BJ (cell line): Measurements from ENCODE around the gene BAIAP2L1. TPM values are rescaled to one million over a fixed set of nuclear protein-coding genes. Genes with fewer than 3 reads are reported as not detected.

Experiments
- CTCF ChIA-PET: fragments of 350-600 bp; formaldehyde crosslinking; extraction: SDS; loops from one replicate; lab custom pipeline; 2021; ENCODE audit warnings: antibody characterized with exemption, inconsistent platforms; lab: Yijun Ruan, JAX
- POLR2A ChIA-PET: fragments of 300-600 bp; sonication (Branson Sonifier 250); formaldehyde crosslinking; extraction: SDS; loops from one replicate; lab custom pipeline; 2021; ENCODE audit warnings: antibody characterized with exemption; lab: Charles Lee
- DNase-seq: peaks from one replicate; pipeline ENCODE4 v3.0.0-alpha.2; 2011; ENCODE audit warnings: low read depth
- H3K27me3 ChIP-seq: 2 replicates; pipeline ENCODE4 v1.6.0; 2011; ENCODE audit warnings: low read length; ENCODE audit not compliant: control insufficient read depth, insufficient read depth
- H3K36me3 ChIP-seq: 2 replicates; pipeline ENCODE4 v1.5.1; 2011; ENCODE audit warnings: low read length; ENCODE audit not compliant: control insufficient read depth, insufficient read depth
- H3K4me3 ChIP-seq: 2 replicates; pipeline ENCODE4 v1.5.1; 2011; ENCODE audit warnings: low read depth, mild to moderate bottlenecking, control low read depth, low read length
- CTCF ChIP-seq: IDR thresholded peaks from 2 replicates; pipeline ENCODE4 v1.5.1; 2011; ENCODE audit warnings: low read depth, mild to moderate bottlenecking, control low read depth, inconsistent platforms, low read length, moderate library complexity; ENCODE audit not compliant: insufficient read depth
- polyA plus RNA-seq: library from polyadenylated mRNA; depleted of rRNA; stranded (reverse); fragments of >200 nt; gene quantifications from 2 replicates; pipeline ENCODE4 v1.2.3, GENCODE V29; 2011

BAIAP2L1 gene
- polyA plus RNA-seq, 1 experiment, result 11.4 TPM

- Histone ChIP-seq H3K4me3 (no peak overlapping the region), H3K27me3 (no peaks in the 10 kb centered on the region), H3K36me3 (no peaks in the 10 kb centered on the region)
- ChIA-PET POLR2A (no interaction called here), CTCF (no interaction called here)
- no peak for TF ChIP-seq CTCF
- no peak for DNase-seq
Observed at GRCh38 chr7:98338441-98338840, 62.4 kb downstream of the BAIAP2L1 start.

GRCh38 chr7:98335411-98335977 is 65.4 kb downstream of the BAIAP2L1 start:
- Histone ChIP-seq H3K36me3 (no peaks in the 10 kb centered on the region), H3K4me3 (no peak overlapping the region), H3K27me3 (no peaks in the 10 kb centered on the region)
- no peak for DNase-seq
- POLR2A ChIA-PET, result no interaction called here
- no peak for TF ChIP-seq CTCF
- CTCF ChIA-PET, result no interaction called here

GRCh38 chr7:98334081-98334480 is 66.8 kb downstream of the BAIAP2L1 start:
- no peak for DNase-seq
- no peak for TF ChIP-seq CTCF
- ChIA-PET POLR2A (no interaction called here), CTCF (interaction anchor here (0.7 to 0.9 kb wide), 2 partner anchors 8 to 1591 kb away, joined by 4 to 5 read pairs; no protein-coding TSS in a partner anchor)
- Histone ChIP-seq H3K4me3 (no peak overlapping the region), H3K36me3 (no peaks in the 10 kb centered on the region), H3K27me3 (no peaks in the 10 kb centered on the region)

DNA sequence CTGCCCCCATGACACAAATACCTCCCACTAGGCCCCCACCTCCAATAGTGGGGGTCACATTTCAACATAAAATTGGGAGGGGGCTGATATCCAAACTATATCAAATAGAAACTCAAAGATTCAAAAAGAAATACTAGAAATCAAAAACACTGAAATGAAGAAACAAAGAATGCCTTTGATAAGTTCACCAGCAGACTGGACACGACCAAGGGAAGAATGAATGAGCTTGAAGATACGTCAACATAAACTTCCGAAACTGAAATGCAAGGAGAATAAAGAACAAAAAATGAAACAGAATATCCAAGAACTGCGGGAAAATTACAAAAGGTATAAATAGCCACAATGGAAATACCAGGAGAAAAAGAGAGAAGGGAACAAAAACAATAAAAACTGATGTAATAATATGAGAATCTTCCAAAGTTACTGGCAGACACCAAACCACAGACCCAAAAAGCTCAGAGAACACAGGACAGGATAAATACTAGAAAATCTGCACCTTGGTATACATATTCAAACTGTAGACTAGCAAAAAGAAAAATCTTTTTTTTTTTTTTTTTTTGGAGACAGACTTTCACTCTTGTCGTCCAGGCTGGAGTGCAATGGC is 69.9 kb downstream of the BAIAP2L1 start:
- POLR2A ChIA-PET, result no interaction called here
- CTCF ChIA-PET, result no interaction called here
- H3K36me3 ChIP-seq, result no peaks in the 10 kb centered on the region
- no peaks in the 10 kb centered on the region for H3K27me3 ChIP-seq
- TF ChIP-seq CTCF, result no peak
- no peak overlapping the region for H3K4me3 ChIP-seq
- DNase-seq, result no peak

GRCh38 chr7:98329791-98330373 is 71.0 kb downstream of the BAIAP2L1 start:
- DNase-seq, result no peak
- CTCF ChIA-PET, result interaction anchor here (0.7 kb wide), 1 partner anchor 41 kb away, joined by 3 read pairs; no protein-coding TSS in a partner anchor
- Histone ChIP-seq H3K36me3 (no peaks in the 10 kb centered on the region), H3K27me3 (no peaks in the 10 kb centered on the region), H3K4me3 (no peak overlapping the region)
- POLR2A ChIA-PET, result no interaction called here
- TF ChIP-seq CTCF, result no peak
